ENCODE data around the gene SYTL3. TPM values are rescaled to one million over a fixed set of nuclear protein-coding genes. Genes with fewer than 3 reads are reported as not detected.
A peak's percentile ranks its signal among the peaks of the same experiment; 100 is the strongest.
"Not testable (repeated sequence)": the region's sequence is repeated elsewhere in the genome, so short reads cannot be mapped to it uniquely, and the experiment has no call there.

Gene SYTL3
- total and polyA plus RNA-seq, 2 experiments from 2014 or later: 9.9 to 11.4 TPM

GRCh38 chr6:158654498-158654897, 4.6 kb downstream of the SYTL3 start:
- Histone ChIP-seq H3K9me3 (ENCODE audit: low read depth) (no peaks in the 10 kb centered on the region), H3K4me1 (ENCODE audit: low read depth) (peaks cover 28% of the 10 kb centered on the region), H3K27me3 (no peaks in the 10 kb centered on the region), H3K27ac (peak overlapping the region; percentile 74), H3K36me3 (no peaks in the 10 kb centered on the region), H3K4me3 (no peak overlapping the region)
- no peak for TF ChIP-seq CTCF (IDR thresholded peaks at IDR 0.05; ENCODE audit: low read depth, low read length)
- peak; percentile 47 to 88 for DNase-seq (ENCODE audit: low read depth in 1 of 2, low spot score in 1 of 2)

GRCh38 chr6:158654960-158655489, 5.2 kb downstream of the SYTL3 start:
- Histone ChIP-seq H3K4me3 (no peak overlapping the region), H3K4me1 (ENCODE audit: low read depth) (peaks cover 23% of the 10 kb centered on the region), H3K9me3 (ENCODE audit: low read depth) (no peaks in the 10 kb centered on the region), H3K36me3 (no peaks in the 10 kb centered on the region), H3K27ac (peak overlapping the region; percentile 74), H3K27me3 (no peaks in the 10 kb centered on the region)
- peak; percentile 6 for TF ChIP-seq CTCF (IDR thresholded peaks at IDR 0.05; ENCODE audit: low read depth, low read length)
- peak in 1 of 2 donors; percentile 83 for DNase-seq (ENCODE audit: low read depth in 1 of 2, low spot score in 1 of 2)

- Histone ChIP-seq H3K36me3 (no peaks in the 10 kb centered on the region), H3K27ac (peak overlapping the region; percentile 74), H3K4me1 (ENCODE audit: low read depth) (peaks cover 21% of the 10 kb centered on the region), H3K9me3 (ENCODE audit: low read depth) (no peaks in the 10 kb centered on the region), H3K27me3 (no peaks in the 10 kb centered on the region), H3K4me3 (no peak overlapping the region)
- peak in 1 of 2 donors; percentile 18 for DNase-seq (ENCODE audit: low read depth in 1 of 2, low spot score in 1 of 2)
- TF ChIP-seq CTCF (IDR thresholded peaks at IDR 0.05; ENCODE audit: low read depth, low read length): no peak
Measured at GRCh38 chr6:158655569-158656450, 6.0 kb downstream of the SYTL3 start.

GRCh38 chr6:158656986-158657385, 7.1 kb downstream of the SYTL3 start:
- peak in 1 of 2 donors; percentile 41 for DNase-seq (ENCODE audit: low read depth in 1 of 2, low spot score in 1 of 2)
- not testable (repeated sequence) for H3K36me3 ChIP-seq; H3K27me3 ChIP-seq; H3K4me3 ChIP-seq; H3K9me3 ChIP-seq (ENCODE audit: low read depth); H3K27ac ChIP-seq
- H3K4me1 ChIP-seq (ENCODE audit: low read depth): peaks cover 21% of the 10 kb centered on the region

- peaks cover 5% of the 10 kb centered on the region for H3K4me1 ChIP-seq (ENCODE audit: low read depth)
- H3K4me3 ChIP-seq: no peak overlapping the region
- H3K9me3 ChIP-seq (ENCODE audit: low read depth): no peaks in the 10 kb centered on the region
- no peak overlapping the region for H3K27ac ChIP-seq
- peak; percentile 62 for TF ChIP-seq CTCF (IDR thresholded peaks at IDR 0.05; ENCODE audit: low read depth, low read length)
- no peaks in the 10 kb centered on the region for H3K27me3 ChIP-seq
- peak in 1 of 2 donors; percentile 19 for DNase-seq (ENCODE audit: low read depth in 1 of 2, low spot score in 1 of 2)
- H3K36me3 ChIP-seq: no peaks in the 10 kb centered on the region
Measured at GRCh38 chr6:158660333-158660754, 10.5 kb downstream of the SYTL3 start.

- Histone ChIP-seq H3K27me3 (no peaks in the 10 kb centered on the region), H3K4me1 (ENCODE audit: low read depth) (peaks cover 3% of the 10 kb centered on the region), H3K27ac (no peak overlapping the region), H3K9me3 (ENCODE audit: low read depth) (no peaks in the 10 kb centered on the region), H3K36me3 (no peaks in the 10 kb centered on the region), H3K4me3 (no peak overlapping the region)
- DNase-seq (ENCODE audit: low read depth in 1 of 2, low spot score in 1 of 2): no peak
- no peak for TF ChIP-seq CTCF (IDR thresholded peaks at IDR 0.05; ENCODE audit: low read depth, low read length)
Measured at GRCh38 chr6:158661156-158661685, 11.4 kb downstream of the SYTL3 start.
